Activated CD4-positive, alpha-beta T cell treated with anti-CD3 and anti-CD28 coated beads, Interleukin-2, amount 50 U/mL, for 24 hours (primary cell): ENCODE data around the gene TMEM86A.

Source experiments
- DNase-seq, 2 donors: peaks; one replicate each; pipeline ENCODE4 v3.0.0-alpha.2; 2020; ENCODE audit warnings: low read depth in 1 of 2, low spot score in 1 of 2

The TMEM86A gene

GRCh38 chr11:18699848-18700261, 1.3 kb downstream of the TMEM86A start:
- DNase-seq, result no peak

GRCh38 chr11:18700375-18700774, 1.8 kb downstream of the TMEM86A start:
- no peak for DNase-seq

GRCh38 chr11:18700872-18701271, 2.3 kb downstream of the TMEM86A start:
- no peak for DNase-seq

GRCh38 chr11:18701614-18702216, 3.1 kb downstream of the TMEM86A start:
- no peak for DNase-seq

DNA sequence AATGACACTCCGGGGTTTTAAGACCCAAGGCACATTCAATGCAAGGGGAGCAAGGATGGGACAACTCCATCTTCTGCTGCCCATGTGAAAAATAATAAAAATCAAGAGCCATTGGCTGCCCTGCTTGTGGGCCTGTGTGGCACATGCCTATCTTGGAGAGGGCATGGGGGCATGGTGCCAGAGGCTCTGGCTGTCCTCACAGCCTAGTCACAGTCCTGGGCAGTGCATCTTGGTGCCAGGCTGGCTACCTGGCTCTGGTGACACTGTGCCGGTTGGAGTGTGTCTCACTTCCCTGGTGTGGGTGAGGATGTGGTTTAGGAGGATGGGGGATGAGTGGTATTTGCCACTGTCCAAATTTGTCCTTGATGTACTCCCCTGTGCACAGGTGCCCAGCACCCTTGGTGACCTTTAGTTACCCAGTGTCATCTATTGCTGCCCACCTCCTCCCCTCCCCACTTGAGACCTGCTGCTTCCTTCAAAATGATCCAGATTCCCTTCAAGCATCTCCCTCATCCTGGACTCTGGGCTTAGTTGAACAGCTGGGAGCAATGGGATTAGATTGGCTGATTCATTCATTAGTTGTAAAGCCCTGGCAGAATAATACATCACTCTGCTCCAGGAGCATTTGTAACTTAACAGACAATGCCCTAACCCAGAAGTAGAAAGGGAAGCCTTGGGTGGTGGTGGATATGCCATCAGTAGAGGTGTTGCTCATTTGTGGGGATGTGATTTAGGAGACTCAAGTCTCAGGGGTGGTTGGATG, 4.6 kb downstream of the TMEM86A start:
- DNase-seq, result no peak

DNA sequence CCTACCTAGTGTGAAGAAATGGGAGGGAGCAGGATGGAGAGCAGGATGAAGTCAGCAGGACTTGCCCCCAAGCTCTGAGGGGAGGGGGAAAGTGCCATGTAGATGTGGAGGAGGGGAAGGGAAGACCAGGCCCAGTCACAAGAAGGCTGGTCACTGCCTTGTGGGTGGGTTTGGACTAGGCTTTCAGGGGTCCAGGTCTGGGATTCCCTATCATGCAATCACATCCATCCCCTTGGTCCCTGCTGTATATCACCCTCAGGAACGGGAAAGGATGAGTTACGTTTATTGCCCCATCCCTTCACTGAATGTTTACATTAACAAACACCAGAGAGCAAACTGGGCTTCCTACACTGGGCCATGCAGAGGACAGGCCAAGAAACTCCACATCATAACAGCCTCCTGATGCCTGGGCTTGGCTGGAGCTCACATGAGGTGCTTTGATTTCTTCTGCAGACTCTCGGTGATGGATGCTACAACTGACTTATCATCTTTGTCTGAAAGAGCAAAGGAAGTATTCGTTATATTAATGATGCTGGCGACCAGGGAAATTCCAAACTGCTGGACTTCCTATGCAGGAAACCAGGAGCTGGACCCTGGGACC, 5.6 kb downstream of the TMEM86A start:
- no peak for DNase-seq

- no peak for DNase-seq
Observed at GRCh38 chr11:18704698-18705097, 6.1 kb downstream of the TMEM86A start.

DNA sequence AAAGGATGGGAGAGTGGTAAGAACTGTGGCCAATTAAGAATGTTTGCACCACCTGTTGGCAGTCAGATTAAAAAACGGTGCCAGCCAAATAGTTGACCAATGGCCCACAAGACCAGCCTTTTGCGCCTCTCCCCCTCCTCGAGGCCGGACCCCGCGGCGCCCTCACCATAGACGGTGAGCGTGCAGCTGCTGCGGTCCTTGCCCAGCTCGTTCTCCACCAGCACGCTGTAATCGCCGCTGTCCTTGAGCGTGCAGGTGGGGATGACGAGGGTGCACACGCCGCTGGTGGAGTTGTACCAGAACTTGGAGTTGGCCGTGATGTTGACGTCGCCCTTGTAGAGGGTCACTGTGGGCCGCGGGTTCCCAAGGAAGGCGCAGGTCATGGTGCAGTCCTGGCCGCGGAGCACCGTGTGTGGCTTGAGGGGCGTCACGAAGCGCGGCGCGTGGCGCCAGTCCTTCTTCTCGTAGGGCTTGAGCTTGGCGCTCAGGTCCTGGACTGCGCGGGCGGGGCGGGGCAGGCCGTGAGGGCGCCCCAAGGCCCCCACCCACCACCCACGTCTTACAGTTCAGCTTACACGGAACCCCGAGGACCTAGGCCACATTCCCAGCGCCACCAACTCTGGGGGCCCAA, 7.2 kb downstream of the TMEM86A start:
- DNase-seq, result no peak

DNA sequence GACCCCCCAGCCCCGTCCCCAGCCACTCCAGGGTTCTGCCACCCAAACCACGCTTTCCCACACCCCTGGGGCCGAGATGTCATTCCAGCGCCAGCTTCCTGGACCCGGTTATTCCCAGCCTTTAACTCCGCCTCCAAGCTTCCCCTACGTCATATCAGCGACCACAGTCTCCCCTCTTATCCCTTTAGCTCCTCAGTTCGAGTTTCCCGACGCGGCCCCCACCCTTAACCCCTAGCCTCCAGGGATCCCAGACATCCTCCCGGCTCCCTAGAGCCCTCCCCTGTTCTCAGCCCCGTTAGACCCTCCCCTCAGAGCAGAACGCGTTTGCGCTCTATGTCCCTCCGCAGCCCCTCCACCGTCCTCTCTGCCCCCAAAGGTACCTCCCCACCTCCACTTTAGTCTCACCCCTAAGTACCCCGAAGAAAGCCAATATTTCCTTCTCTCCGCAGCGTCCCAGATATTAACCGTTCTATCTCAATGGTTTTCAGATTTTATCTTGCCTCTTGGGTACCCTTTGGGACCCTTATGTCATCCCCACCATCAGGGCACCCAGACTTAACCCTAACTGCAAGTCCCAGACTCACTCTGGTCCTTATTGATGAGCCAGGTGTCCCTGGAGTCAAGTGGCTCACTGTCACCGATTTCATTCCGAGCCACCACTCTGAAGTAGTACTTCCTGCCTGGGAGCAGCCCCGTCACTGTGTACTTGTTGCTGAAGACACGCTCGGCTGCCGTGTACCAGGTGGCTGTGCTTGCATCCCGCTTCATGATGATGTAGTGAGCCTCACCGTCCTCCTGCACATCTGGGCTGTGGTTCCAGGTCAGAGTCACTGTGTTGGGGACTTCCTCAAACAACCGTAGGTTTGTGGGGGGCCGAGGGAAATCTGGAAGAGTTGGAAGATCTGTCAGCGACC, 8.0 kb downstream of the TMEM86A start:
- DNase-seq, result peak in 1 of 2 donors; percentile 27

DNA sequence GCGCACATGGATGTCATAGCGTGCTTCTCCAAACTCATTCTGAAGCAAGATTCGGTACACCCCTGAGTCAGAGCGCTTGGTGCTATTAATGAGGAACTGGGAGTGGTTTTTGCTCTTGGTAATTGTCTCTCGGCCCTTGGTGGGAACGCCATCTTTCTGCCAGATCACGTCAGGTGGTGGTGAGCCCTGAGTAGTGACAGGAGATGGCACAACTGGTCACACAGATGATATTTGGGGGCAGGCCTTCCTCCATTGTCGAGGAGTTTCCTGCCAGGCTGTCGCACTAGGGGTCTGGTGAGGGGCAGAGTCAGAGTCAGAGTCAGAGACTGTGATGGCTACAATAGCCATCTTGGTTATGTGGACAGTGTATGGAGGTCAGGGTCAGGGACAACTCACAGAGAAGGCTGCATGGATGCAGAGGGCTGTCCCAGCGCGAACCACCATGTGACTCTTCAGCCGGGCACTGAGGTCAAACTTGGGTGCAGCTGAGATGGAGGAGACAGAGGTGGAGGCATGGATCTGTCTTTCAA, 9.3 kb downstream of the TMEM86A start:
- no peak for DNase-seq

DNA sequence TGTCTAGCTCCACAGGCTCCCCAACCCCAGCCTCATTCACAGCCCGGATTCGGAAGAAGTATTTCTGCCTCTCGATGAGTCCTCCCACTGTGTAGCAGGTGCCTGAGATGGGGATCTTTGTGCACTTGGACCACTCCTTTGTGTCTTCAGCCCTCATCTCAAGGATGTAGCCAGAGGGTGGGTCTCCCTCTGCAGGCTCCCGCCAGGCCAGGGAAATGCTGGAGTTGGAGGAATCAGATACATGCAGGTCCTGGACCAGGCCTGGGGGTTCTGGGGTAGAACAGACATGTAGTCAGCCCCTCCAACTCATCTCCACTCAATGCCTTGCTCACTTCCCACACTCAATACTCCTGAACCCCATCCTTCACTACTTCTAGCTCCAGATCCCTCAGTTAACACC, 10.8 kb downstream of the TMEM86A start:
- DNase-seq, result no peak

DNA sequence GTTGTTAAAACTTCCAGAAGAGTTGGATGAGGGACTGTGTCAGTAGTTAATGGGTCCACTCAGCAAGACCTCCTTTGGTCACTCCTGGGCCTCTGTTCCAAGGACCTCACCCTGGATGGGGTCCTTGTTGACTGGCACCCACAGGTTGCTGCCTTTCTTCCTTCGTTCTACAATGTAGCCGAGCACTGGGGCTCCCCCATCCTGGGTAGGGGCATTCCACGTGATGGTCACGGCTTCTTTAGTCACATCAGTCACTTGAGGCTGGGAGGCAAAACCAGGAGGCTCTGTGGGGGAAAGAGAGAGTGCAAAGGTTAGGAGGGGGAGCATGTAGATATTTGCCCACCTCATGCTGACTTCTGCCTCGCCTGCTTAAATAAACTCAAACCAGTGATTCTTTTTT, 12.0 kb downstream of the TMEM86A start:
- DNase-seq, result no peak

DNA sequence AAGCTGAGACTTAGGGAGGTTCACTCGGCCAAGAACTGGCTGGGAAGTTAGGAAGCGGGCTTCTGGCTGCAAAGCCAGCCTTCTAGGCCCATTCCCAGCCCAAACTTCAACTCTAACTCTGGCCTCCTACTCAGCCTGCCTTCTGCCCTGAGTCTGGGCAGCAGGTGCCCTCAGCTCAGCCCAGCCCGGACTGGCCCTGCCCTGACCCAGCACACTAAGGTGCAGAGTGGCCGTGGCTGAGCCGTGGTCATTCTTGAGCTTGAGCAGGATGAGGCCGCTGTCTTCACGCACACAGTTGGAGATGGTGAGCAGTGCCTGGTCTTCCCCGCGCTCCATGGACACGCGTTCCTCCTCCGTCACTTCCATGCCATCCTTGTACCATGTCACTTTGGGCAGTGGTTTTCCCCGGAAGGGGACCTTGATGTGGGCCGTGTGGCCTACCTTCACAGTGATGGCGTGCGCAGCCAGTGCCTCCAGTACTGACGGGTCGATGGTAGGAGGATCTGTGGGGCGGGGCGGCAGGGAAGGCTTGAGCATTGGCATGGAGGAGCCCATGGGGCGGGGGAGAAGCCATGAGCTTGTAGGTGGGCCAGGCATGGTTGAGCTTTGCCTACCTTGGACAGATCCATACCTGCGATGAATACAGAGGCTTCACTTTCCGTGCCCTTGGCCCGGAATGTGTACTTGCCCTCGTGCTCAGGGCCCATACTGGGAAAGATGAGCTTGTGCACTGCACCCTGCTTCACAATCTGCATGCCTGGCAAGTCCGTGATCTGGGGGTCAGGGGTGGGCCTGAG, 15.3 kb downstream of the TMEM86A start:
- no peak for DNase-seq

GRCh38 chr11:18714443-18714780, 15.8 kb downstream of the TMEM86A start:
- no peak for DNase-seq

DNA sequence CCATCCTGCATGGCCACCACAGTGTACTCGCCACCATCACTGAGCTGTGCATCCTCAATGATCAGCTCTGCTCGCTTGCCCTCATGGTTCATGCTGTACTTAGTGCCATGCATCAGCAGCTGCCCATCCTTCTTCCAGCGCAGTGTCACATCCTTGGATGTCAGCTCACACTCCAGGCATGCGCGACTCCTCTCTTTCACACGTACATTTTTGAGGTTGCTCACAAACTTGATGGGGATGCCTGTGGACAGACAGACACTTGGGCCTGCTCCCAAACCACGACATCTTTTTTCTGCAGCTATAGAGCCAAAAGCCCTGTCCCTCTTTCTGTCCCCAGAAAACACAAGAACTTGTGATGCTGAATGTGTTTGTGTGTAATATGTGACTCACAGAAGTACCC, 16.9 kb downstream of the TMEM86A start:
- no peak for DNase-seq

DNA sequence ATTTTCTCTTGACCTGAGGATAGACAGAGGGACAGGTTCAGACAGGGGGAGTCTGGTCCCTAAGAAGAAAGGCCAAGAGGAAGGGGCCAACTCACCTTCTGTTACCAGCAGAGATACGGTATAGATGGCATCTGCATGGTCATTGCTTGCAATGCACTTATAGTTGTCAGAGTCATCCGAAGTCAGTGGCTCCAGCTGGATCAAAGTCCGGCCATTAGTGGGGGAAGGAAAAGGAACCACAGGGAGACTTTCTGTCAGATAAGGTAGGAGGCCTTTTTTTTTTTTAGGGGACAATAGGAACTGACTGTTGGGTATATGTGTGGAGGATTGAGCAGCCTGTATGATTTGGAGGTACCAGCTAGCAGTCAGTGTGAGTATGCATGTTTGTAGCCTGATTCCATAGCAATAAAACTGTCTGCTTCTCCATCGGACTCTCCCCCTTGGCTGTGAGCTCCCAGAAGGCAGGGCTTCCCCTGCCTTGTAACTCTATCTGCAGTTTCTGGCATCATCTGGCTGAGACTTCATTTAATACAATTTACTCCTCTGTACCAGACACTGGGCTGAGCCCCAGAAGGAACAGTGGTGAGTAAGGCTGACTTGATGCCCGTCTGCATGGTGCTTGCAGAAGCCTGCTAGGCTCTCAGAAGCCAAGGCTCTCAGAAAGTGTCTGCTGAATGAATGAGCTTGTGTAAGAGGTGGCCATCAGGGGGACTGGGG, 21.7 kb downstream of the TMEM86A start:
- no peak for DNase-seq

DNA sequence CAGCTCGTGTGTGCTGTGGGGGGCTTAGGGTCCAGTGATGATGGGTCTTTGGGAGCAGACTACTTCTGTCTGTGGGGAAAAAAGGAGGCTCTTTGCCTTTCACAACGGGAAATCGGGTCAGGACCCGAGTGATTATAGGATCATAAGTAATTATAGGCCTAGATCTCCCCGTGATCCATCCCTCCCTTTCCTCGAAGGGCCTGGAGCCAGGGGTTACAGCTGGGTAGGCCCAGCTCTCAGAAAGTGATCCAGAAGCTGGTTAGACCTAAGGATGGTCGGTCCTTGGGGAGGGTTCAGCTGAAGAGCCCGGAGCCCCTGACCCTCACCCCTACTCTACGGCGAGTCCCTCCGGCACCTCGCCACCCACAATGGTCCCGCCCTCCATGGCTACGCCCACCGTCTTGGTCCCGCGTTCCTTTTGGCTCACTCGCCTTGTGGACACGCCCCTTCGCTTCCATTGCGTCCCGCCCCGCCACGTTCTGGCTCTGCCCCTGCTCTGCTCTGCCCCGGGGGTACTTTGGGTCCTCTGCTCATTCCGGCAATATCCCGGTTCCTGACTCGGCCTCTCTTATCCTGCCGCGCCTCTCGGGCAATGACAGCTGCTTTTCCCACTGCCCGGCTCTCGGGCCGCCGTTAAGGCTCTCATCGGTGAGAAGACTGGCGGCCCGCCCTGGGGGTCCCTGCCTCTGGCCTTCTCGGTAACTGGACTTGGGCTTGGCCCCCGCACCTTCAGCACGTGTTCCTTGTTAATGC, 22.4 kb downstream of the TMEM86A start:
- peak; percentile 57 to 74 for DNase-seq

DNA sequence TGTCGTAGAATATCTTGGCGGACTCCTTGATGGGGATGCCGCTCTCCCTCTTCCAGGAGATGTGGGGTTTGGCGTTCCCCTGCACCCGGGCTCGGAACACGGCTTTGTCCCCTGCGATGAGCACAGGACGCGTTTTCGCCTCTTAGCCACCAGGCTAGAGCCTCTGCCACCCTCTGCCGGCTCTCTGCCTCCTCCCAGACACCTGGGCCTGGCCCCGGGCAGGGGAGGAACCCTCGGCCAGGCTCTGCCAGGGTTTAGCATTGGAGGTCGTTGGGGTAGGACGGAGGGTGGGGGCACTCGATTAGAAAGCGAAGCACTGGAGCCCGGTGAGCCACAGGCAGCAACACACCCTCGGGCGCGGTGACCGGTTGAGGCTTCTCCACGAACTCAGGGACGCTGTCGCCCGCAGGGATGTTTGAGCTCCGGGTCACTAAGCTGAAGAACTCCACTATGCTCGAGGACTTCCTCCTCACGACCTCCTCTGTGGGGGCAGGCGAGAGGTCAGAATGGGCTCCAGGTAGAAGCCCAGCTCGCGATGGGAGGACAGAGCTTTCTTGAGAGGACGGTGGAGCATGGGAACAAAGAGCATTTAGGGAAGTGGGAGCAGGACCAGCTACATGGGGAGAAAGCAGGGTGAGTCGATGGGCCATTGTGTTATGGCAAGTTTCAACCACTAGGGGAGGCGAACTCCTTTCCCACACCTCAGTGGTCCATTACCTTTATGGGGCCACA, 23.1 kb downstream of the TMEM86A start:
- peak; percentile 24 to 26 for DNase-seq
